Measurements from ENCODE around the gene PLAC1.

DNA sequence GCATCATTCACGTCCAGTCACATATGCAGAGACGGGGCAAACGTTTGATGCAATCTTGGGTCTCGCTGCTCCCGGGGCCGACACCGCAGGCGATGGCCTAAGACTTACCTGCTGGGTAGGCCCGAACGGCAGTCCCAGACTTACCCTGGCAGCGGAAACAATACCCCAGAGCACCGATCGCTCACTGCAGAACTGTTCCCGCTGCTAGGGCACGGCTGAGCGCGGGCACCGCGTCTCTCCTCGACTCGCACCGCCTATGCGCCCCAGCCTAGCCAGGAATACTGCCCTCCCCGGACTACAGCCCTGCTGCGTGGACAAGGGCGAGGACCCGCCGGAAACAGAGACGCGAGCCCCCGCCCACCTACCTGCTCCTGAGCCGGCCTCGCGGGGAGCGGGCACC lies 112.1 kb downstream of the PLAC1 start:
- TF ChIP-seq, protein P1, sequence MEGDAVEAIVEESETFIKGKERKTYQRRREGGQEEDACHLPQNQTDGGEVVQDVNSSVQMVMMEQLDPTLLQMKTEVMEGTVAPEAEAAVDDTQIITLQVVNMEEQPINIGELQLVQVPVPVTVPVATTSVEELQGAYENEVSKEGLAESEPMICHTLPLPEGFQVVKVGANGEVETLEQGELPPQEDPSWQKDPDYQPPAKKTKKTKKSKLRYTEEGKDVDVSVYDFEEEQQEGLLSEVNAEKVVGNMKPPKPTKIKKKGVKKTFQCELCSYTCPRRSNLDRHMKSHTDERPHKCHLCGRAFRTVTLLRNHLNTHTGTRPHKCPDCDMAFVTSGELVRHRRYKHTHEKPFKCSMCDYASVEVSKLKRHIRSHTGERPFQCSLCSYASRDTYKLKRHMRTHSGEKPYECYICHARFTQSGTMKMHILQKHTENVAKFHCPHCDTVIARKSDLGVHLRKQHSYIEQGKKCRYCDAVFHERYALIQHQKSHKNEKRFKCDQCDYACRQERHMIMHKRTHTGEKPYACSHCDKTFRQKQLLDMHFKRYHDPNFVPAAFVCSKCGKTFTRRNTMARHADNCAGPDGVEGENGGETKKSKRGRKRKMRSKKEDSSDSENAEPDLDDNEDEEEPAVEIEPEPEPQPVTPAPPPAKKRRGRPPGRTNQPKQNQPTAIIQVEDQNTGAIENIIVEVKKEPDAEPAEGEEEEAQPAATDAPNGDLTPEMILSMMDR (IDR thresholded peaks at IDR 0.05; ENCODE audit: low read depth, low read length, poor library complexity, severe bottlenecking) = no peak
- no peak for TF ChIP-seq EZH2phosphoT487 (IDR thresholded peaks at IDR 0.05; ENCODE audit: borderline replicate concordance, low read length)
